Measurements from ENCODE around the gene SERPINB7.

The SERPINB7 gene

GRCh38 chr18:63850020-63850419 lies 74.8 kb downstream of the SERPINB7 start:
- DNase-seq, result no peak

DNA sequence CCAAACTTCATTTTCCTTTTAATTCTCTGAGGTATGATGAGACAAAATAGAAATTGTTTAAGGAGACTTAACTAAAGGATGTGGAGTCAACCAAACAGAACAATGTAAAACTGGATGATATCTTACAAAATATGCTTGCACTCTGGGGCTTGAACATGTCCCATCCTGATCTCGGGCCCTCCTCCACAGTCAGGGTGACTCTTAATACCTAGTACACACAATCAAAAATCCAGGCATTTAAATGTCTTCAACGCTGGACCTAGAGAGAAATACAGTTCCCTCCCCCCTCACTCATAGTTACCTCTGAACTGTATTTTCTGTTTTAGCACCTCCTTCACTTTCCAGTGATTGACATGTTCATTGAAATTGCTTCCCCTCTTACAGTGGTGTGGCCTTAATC lies 75.4 kb downstream of the SERPINB7 start:
- DNase-seq, result no peak
